Central memory CD8-positive, alpha-beta T cell (primary cell): ENCODE measurements around the gene CYBA.
A peak's percentile ranks its signal among the peaks of the same experiment; 100 is the strongest.
"Not testable (repeated sequence)": the region's sequence is repeated elsewhere in the genome, so short reads cannot be mapped to it uniquely, and the experiment has no call there.

Source experiments
- ATAC-seq: fragments of 150-1000 bp; cut with Tn5 transposase; replicated peaks from 2 replicates; pipeline ENCODE4 v1.10.0; 2022; ENCODE audit warnings: mild to moderate bottlenecking, moderate FRiP score, moderate number of reproducible peaks; ENCODE audit not compliant: poor library complexity, severe bottlenecking; ENCODE audit errors: extremely low read depth
- DNase-seq, 2 donors: peaks; one replicate each; pipeline ENCODE4 v3.0.0; 2021; ENCODE audit warnings: low spot score in 2 of 2
- H3K27ac Mint-ChIP-seq: one replicate; pipeline ENCODE4 v1.8.0; 2022; ENCODE audit warnings: low read depth, mild to moderate bottlenecking, moderate library complexity, mixed read lengths
- H3K27me3 Mint-ChIP-seq: one replicate; pipeline ENCODE4 v1.8.0; 2022; ENCODE audit warnings: mixed read lengths
- H3K36me3 Mint-ChIP-seq: one replicate; pipeline ENCODE4 v1.8.0; 2022; ENCODE audit warnings: mild to moderate bottlenecking, moderate library complexity, mixed read lengths; ENCODE audit not compliant: insufficient read depth
- H3K4me1 Mint-ChIP-seq: one replicate; pipeline ENCODE4 v1.8.0; 2022; ENCODE audit warnings: mixed read lengths
- H3K4me3 Mint-ChIP-seq: one replicate; pipeline ENCODE4 v1.8.0; 2022; ENCODE audit warnings: mild to moderate bottlenecking, moderate library complexity, mixed read lengths
- H3K9me3 Mint-ChIP-seq: one replicate; pipeline ENCODE4 v1.8.0; 2022; ENCODE audit warnings: mixed read lengths

The CYBA gene

DNA sequence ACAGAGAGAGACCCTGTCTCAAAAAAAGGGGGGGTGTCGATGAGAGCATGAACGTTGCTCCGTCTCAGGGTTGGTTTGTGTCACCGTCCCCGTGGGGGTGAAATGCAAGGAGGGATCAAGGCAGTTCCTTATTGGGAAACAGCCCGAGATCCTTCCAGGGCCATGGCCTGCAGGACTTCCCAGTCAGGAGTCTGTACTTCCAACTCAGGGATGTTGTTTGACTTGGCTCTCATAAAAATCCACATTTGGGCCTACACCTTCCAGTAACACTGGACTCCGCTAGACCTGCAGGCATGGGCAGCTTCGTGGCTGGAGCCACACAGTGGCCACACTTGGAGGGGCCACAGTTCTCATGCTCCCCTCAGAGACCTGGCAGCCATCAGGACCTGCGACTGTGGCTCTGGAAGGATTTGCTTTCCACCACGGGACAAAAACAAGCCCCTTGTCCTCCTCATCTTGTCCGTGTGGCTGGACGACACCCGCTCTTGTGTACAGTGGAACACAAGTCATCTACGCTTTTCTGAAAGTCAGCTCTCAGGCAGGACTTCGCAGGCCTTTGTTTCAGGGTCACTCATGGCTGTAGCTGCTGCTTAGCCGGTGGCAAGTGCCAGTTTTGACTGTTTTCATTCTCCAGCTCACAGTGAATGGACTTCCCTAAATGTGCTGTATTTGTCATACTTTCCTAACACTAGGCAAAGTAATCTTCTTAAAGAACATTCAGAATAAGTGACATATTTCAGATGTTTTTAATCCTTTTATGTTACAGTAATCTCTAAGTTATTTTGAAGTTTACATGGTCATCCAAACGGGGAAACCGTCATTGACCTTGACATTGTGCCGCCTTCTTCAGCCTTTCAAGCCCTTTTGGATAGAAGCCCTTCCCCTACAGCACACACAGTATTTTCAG is 36.7 kb downstream of the CYBA start:
- H3K27me3 Mint-ChIP-seq: no peaks in the 10 kb centered on the region

GRCh38 chr16:88613293-88613692 is 37.6 kb downstream of the CYBA start:
- Mint-ChIP-seq H3K27me3 (no peaks in the 10 kb centered on the region), H3K4me3 (no peak overlapping the region), H3K9me3 (no peaks in the 10 kb centered on the region), H3K36me3 (peaks cover 35% of the 10 kb centered on the region), H3K27ac (no peak overlapping the region), H3K4me1 (peaks cover 23% of the 10 kb centered on the region)
- no peak for ATAC-seq
- DNase-seq: no peak

More for the DNA sequence above, 36.7 kb downstream of the CYBA start:
- H3K27ac Mint-ChIP-seq: no peak overlapping the region
- peaks cover 34% of the 10 kb centered on the region for H3K36me3 Mint-ChIP-seq
- no peaks in the 10 kb centered on the region for H3K9me3 Mint-ChIP-seq
- peaks cover 32% of the 10 kb centered on the region for H3K4me1 Mint-ChIP-seq
- ATAC-seq (no peak), DNase-seq (no peak)
- no peak overlapping the region for H3K4me3 Mint-ChIP-seq

GRCh38 chr16:88610909-88611812 is 39.7 kb downstream of the CYBA start:
- Mint-ChIP-seq H3K4me1 (peaks cover 20% of the 10 kb centered on the region), H3K4me3 (no peak overlapping the region), H3K27me3 (no peaks in the 10 kb centered on the region), H3K27ac (no peak overlapping the region), H3K9me3 (no peaks in the 10 kb centered on the region), H3K36me3 (peaks cover 32% of the 10 kb centered on the region)
- ATAC-seq (no peak), DNase-seq (no peak)

DNA sequence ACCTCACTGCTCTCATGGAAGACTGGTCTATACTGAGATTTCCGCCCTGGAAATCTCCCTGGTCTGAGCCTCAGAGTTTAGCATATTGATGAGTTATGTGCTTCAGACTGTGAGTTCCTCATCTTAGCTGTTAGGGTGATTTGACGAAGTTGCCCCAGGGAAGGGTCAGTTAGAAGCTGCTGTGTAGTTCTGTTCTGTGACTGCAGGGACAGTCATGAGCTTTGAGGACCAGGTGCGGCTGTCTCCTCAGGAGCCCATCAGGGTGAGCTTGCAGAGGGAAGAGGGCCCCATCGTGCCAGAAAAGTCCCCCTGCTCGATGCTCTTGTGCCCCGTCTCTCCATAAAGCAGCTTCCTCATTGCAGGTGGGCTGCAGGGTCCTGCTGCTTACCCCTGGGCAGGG is 40.8 kb downstream of the CYBA start:
- Mint-ChIP-seq H3K9me3 (no peaks in the 10 kb centered on the region), H3K27me3 (no peaks in the 10 kb centered on the region), H3K27ac (no peak overlapping the region), H3K4me1 (peaks cover 20% of the 10 kb centered on the region), H3K36me3 (peaks cover 33% of the 10 kb centered on the region), H3K4me3 (no peak overlapping the region)
- ATAC-seq: no peak
- DNase-seq: no peak

DNA sequence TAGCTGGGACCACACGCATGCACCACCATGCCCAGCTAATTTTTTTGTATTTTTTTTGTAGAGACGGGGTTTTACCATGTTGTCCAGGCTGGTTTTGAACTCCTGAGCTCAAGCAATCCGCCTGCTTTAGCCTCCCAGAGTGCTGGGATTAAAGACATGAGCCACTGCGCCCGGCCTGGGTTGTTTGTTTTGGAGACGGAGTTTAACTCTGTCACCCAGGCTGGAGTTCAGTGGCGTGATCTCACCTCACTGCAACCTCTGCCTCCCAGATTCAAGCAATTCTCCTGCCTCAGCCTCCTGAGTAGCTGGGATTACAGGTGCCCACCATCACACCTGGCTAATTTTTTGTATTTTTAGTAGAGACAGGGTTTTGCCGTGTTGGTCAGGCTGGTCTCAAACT is 41.4 kb downstream of the CYBA start:
- DNase-seq, H3K27ac Mint-ChIP-seq, H3K4me3 Mint-ChIP-seq, H3K9me3 Mint-ChIP-seq, H3K27me3 Mint-ChIP-seq, ATAC-seq: not testable (repeated sequence)
- Mint-ChIP-seq H3K36me3 (peaks cover 36% of the 10 kb centered on the region), H3K4me1 (peaks cover 20% of the 10 kb centered on the region)

DNA sequence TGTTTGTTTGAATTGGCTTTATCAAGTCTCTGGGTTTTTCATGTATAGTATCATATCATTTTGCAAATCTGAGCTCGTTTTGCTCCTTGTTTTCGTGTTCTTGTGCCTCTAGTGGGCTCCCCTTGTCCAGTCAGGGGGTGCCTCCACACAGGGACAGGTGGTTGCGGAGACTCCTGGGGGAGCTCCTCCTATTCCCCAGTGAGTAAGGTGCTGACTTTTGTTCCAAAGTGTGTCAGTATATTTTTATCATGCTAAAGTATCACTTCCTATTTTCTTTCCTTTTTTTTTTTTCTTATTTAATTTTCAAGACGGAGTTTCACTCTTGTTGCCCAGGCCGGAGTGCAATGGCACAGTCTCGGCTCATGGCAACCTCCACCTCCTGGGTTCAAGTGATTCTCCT is 42.8 kb downstream of the CYBA start:
- Mint-ChIP-seq H3K4me3 (no peak overlapping the region), H3K36me3 (peaks cover 38% of the 10 kb centered on the region), H3K9me3 (no peaks in the 10 kb centered on the region), H3K27me3 (no peaks in the 10 kb centered on the region), H3K27ac (peak overlapping the region; percentile 21), H3K4me1 (peaks cover 13% of the 10 kb centered on the region)
- no peak for ATAC-seq
- DNase-seq: no peak

DNA sequence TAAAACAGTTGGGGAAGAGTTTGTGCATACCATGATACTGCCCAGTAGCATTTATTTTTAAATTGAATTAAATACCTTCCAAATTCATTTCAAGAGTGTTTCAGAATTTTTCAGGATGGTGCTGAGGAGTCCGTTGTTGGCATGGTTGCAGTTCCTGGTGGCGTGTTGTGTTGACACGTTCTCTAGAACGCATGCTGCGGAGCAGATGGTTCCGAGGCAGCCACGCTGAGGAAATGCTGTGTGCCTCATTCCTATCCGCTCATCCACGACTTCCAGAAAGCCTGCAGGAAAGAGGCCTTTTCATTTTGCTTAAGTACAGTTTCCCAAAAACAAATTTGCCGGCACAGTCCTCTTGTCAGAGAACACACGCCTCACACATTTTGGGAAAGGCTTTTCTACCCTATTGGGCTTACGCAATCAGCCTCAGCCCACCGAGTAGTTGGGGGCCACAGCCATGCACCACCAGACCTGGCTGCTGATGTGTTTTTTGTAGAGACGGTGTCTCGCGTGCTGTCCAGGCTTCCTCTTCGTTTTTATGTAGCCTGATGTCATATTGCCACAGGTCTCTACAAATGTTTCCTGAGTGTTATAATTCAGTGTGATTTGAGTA is 44.6 kb downstream of the CYBA start:
- DNase-seq (no peak), ATAC-seq (no peak)
- H3K27ac Mint-ChIP-seq: no peak overlapping the region
- no peaks in the 10 kb centered on the region for H3K27me3 Mint-ChIP-seq
- H3K9me3 Mint-ChIP-seq: no peaks in the 10 kb centered on the region
- H3K4me1 Mint-ChIP-seq: peaks cover 17% of the 10 kb centered on the region
- no peak overlapping the region for H3K4me3 Mint-ChIP-seq
- H3K36me3 Mint-ChIP-seq: peaks cover 35% of the 10 kb centered on the region

DNA sequence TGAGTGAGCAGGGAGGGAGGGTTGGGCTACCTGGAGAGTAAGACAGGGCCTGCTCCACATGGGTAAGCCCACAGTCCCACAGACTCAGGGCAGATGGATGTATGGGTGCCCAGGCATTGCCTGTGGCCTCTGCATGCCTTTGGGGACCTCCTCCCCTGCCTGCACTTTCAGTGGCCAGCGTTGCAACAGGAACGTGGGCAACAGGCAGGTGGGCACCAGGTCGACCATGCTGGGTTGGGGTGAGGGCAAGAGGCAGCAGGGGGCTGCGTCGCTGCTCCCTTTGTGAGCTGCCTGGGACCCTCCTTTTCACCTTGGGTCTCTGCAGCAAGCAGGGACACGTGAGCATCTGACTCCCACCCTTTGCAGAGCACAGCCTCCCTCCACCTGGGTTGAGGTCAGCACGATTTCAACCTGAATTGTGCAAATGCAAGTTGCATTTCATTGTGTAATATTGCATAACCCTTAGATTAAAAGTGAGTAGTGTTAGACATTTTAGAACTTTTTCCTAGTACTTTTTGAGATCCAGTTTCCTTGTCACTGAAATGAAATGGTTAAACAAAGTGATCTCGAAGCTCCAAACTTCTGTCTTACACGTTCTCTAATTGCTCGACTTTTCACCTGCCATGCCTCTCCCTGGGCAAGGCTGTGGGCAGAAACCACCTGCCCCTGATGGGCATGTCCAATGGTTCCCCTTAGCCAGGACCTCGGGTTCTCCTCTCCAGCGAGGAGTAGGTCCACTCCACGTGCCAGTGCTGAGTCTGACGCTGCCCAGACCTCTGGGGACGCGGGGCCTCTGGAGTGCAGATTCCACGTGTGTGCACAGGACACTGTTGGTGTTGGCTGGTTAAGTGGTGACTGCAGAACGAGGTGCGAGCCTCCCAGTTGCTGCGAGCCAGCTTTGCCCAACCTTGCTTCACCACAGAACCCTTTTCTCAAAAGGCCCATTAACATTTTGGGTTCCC is 45.4 kb downstream of the CYBA start:
- ATAC-seq (no peak), DNase-seq (no peak)
- no peak overlapping the region for H3K27ac Mint-ChIP-seq
- H3K9me3 Mint-ChIP-seq: no peaks in the 10 kb centered on the region
- no peak overlapping the region for H3K4me3 Mint-ChIP-seq
- H3K4me1 Mint-ChIP-seq: peaks cover 17% of the 10 kb centered on the region
- peaks cover 33% of the 10 kb centered on the region for H3K36me3 Mint-ChIP-seq
- no peaks in the 10 kb centered on the region for H3K27me3 Mint-ChIP-seq

DNA sequence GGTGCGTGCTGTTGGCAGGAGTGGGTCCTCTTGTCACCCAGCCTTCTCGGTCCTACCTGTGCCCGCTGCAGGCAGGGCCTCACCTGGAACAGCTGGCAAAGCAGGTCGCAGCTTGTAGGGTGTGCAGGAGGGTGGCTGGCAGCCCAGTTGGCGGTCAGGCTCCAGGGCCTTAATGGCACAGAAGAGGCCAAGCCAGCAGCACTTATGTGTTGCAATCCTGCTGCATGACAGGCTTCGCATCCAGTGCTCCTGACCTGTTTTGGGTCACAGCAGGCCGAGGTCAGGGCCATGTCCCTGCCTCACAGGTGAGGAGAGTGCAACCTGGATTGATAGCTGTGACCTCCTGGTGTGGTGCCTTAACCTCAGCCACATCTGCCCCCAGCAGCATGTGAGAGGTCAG is 48.8 kb downstream of the CYBA start:
- ATAC-seq (no peak), DNase-seq (no peak)
- Mint-ChIP-seq H3K4me1 (peaks cover 7% of the 10 kb centered on the region), H3K27me3 (no peaks in the 10 kb centered on the region), H3K27ac (peak overlapping the region; percentile 42), H3K36me3 (peaks cover 34% of the 10 kb centered on the region), H3K4me3 (no peak overlapping the region), H3K9me3 (no peaks in the 10 kb centered on the region)

DNA sequence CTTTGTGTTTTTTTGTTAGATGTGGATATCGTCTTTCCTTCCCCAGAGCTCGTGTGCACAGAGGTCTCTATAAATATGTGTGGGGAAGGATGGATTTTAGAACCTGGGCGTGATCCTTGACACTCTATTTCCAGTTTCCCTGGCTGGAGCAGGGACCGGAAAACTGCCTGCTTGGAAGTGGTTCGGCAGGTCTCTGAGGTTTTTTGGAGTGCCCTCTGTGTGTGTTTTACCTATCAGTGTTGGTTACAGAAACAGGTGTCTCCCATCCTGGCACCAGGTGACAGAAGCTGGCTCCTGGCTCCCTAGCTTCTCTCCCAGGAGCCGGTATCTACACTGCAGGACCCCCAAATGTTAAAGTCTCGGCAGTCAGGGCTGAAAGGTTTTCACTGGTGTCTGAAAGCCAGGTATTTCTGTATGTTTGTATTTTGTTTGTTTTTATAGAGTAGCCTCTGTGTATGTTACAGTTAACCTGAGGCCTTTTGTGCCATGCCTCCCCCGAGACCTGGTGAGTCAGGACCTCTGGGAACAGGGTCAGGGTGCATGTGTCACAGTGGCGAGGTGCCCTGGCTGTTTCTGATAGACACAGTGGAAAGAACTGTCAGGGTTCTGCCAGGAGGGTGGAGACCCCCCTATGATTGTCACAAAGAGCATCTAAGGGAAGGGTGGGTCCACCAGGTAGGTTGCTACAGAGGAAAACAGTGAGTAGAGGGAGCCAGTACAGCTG is 49.4 kb downstream of the CYBA start:
- Mint-ChIP-seq H3K9me3 (no peaks in the 10 kb centered on the region), H3K36me3 (peaks cover 33% of the 10 kb centered on the region), H3K27ac (peak overlapping the region; percentile 42), H3K4me1 (peaks cover 5% of the 10 kb centered on the region), H3K27me3 (no peaks in the 10 kb centered on the region), H3K4me3 (no peak overlapping the region)
- ATAC-seq: no peak
- no peak for DNase-seq

DNA sequence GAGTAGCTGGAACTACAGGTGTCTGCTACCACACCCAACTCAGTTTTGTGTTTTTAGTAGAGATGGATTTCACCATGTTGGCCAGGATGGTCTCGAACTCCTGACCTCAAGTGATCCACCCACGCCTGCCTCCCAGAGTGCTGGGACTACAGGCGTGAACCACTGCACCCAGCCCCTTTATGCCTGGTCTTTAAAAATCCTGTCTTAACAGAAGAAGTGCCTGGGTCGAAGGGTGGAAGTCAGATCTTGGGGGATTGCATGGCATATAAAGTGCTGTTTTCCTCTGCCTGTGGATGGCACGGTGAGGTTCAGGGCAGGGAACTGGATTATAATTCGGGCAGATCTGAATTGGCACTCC is 50.3 kb downstream of the CYBA start:
- peaks cover 5% of the 10 kb centered on the region for H3K4me1 Mint-ChIP-seq

More for the DNA sequence above, 50.3 kb downstream of the CYBA start:
- peaks cover 38% of the 10 kb centered on the region for H3K36me3 Mint-ChIP-seq
- H3K9me3 Mint-ChIP-seq: no peaks in the 10 kb centered on the region
- no peaks in the 10 kb centered on the region for H3K27me3 Mint-ChIP-seq
- no peak overlapping the region for H3K27ac Mint-ChIP-seq
- H3K4me3 Mint-ChIP-seq: no peak overlapping the region
- ATAC-seq: no peak
- DNase-seq: no peak
